HK-2 (cell line): Measurements from ENCODE around the gene UHRF2.
"Not testable (repeated sequence)": the region's sequence is repeated elsewhere in the genome, so short reads cannot be mapped to it uniquely, and the experiment has no call there.

Source experiments
- DNase-seq: peaks from one replicate; pipeline ENCODE4 v3.0.0-alpha.2; 2018; ENCODE audit not compliant: unreplicated experiment

UHRF2 gene

GRCh38 chr9:6412487-6413364, at the start of gene UHRF2:
UHRF2 (plus strand) TSS chr9:6413199; CDS start chr9:6413491, 292 bp downstream.
- DNase-seq: peak; percentile 93

GRCh38 chr9:6367128-6367890, 45.7 kb upstream of the UHRF2 start:
- DNase-seq: no peak

GRCh38 chr9:6368831-6369230, 44.2 kb upstream of the UHRF2 start:
- DNase-seq: no peak

GRCh38 chr9:6381477-6382012, 31.5 kb upstream of the UHRF2 start:
- DNase-seq: not testable (repeated sequence)

- DNase-seq: no peak
Observed at GRCh38 chr9:6382681-6383080, 30.3 kb upstream of the UHRF2 start.

GRCh38 chr9:6383551-6384225, 29.3 kb upstream of the UHRF2 start:
- no peak for DNase-seq

GRCh38 chr9:6384732-6385131, 28.3 kb upstream of the UHRF2 start:
- DNase-seq: no peak

GRCh38 chr9:6399071-6399470, 13.9 kb upstream of the UHRF2 start:
- DNase-seq: no peak

GRCh38 chr9:6405371-6405770, 7.6 kb upstream of the UHRF2 start:
- no peak for DNase-seq

- no peak for DNase-seq
Observed at GRCh38 chr9:6407778-6408177, 5.2 kb upstream of the UHRF2 start.

GRCh38 chr9:6408320-6408719, 4.7 kb upstream of the UHRF2 start:
- no peak for DNase-seq

GRCh38 chr9:6409811-6410210, 3.2 kb upstream of the UHRF2 start:
- no peak for DNase-seq

GRCh38 chr9:6410633-6411032, 2.4 kb upstream of the UHRF2 start:
- no peak for DNase-seq

- DNase-seq: peak; percentile 38
Observed at GRCh38 chr9:6413365-6414246, 607 bp downstream of the UHRF2 start.

GRCh38 chr9:6414247-6414641, 1.2 kb downstream of the UHRF2 start:
- no peak for DNase-seq

GRCh38 chr9:6415266-6415665, 2.3 kb downstream of the UHRF2 start:
- DNase-seq: no peak

- no peak for DNase-seq
Observed at GRCh38 chr9:6417186-6417585, 4.2 kb downstream of the UHRF2 start.

- DNase-seq: no peak
Observed at GRCh38 chr9:6418764-6419163, 5.8 kb downstream of the UHRF2 start.

- no peak for DNase-seq
Observed at GRCh38 chr9:6424940-6425339, 11.9 kb downstream of the UHRF2 start.

- DNase-seq: no peak
Observed at GRCh38 chr9:6426117-6426516, 13.1 kb downstream of the UHRF2 start.
